Measurements from ENCODE around the gene PPP1R13B. TPM values are rescaled to one million over a fixed set of nuclear protein-coding genes. Genes with fewer than 3 reads are reported as not detected.
A peak's percentile ranks its signal among the peaks of the same experiment; 100 is the strongest.

The PPP1R13B gene
- polyA plus RNA-seq, 4 donors: 26.0 to 41.4 (median 33.3) TPM

- DNase-seq (ENCODE audit: low read depth in 4 of 4, low spot score in 2 of 4): no peak
These were observed 127.6 kb downstream of the PPP1R13B start for GRCh38 chr14:103719751-103720150.

GRCh38 chr14:103718572-103718971 lies 128.8 kb downstream of the PPP1R13B start:
- no peak for DNase-seq (ENCODE audit: low read depth in 4 of 4, low spot score in 2 of 4)

- no peak for DNase-seq (ENCODE audit: low read depth in 4 of 4, low spot score in 2 of 4)
These were observed 130.4 kb downstream of the PPP1R13B start for GRCh38 chr14:103716899-103717411.

GRCh38 chr14:103716091-103716801 lies 131.1 kb downstream of the PPP1R13B start:
- DNase-seq (ENCODE audit: low read depth in 4 of 4, low spot score in 2 of 4): no peak

- DNase-seq (ENCODE audit: low read depth in 4 of 4, low spot score in 2 of 4): peak; percentile 96 to 98 (median 98)
These were observed 132.0 kb downstream of the PPP1R13B start, which contains the start of the genes XRCC3 and ZFYVE21 for GRCh38 chr14:103715052-103716000. Gene XRCC3, minus strand, starts transcription at chr14:103715451. Its CDS starts 4,364 bp downstream, at chr14:103711087. Gene ZFYVE21, plus strand, starts transcription at chr14:103715810. Its CDS starts 32 bp downstream, at chr14:103715842.

- DNase-seq (ENCODE audit: low read depth in 4 of 4, low spot score in 2 of 4): no peak
These were observed 133.2 kb downstream of the PPP1R13B start for GRCh38 chr14:103714063-103714724.

GRCh38 chr14:103713304-103714062 lies 133.9 kb downstream of the PPP1R13B start:
- no peak for DNase-seq (ENCODE audit: low read depth in 4 of 4, low spot score in 2 of 4)

GRCh38 chr14:103712633-103713247 lies 134.6 kb downstream of the PPP1R13B start:
- no peak for DNase-seq (ENCODE audit: low read depth in 4 of 4, low spot score in 2 of 4)

- DNase-seq (ENCODE audit: low read depth in 4 of 4, low spot score in 2 of 4): no peak
These were observed 135.6 kb downstream of the PPP1R13B start for GRCh38 chr14:103711516-103712431.

GRCh38 chr14:103710771-103711377 lies 136.5 kb downstream of the PPP1R13B start:
- no peak for DNase-seq (ENCODE audit: low read depth in 4 of 4, low spot score in 2 of 4)

GRCh38 chr14:103709814-103710213 lies 137.6 kb downstream of the PPP1R13B start:
- DNase-seq (ENCODE audit: low read depth in 4 of 4, low spot score in 2 of 4): no peak

- DNase-seq (ENCODE audit: low read depth in 4 of 4, low spot score in 2 of 4): no peak
These were observed 138.6 kb downstream of the PPP1R13B start for GRCh38 chr14:103708750-103709187.

- DNase-seq (ENCODE audit: low read depth in 4 of 4, low spot score in 2 of 4): no peak
These were observed 139.8 kb downstream of the PPP1R13B start for GRCh38 chr14:103707329-103708263.

GRCh38 chr14:103706551-103707328 lies 140.6 kb downstream of the PPP1R13B start:
- no peak for DNase-seq (ENCODE audit: low read depth in 4 of 4, low spot score in 2 of 4)

GRCh38 chr14:103705504-103706284 lies 141.7 kb downstream of the PPP1R13B start:
- no peak for DNase-seq (ENCODE audit: low read depth in 4 of 4, low spot score in 2 of 4)

All from left renal cortex interstitium (tissue), 4 donors.